Natural killer cell (primary cell): ENCODE measurements around the gene MDGA2. TPM values are rescaled to one million over a fixed set of nuclear protein-coding genes. Genes with fewer than 3 reads are reported as not detected.

Source experiments
- ATAC-seq, 3 donors: fragments of 150-1000 bp in 2 of 3; fragments of 200-7000 bp in 1 of 3; cut with Tn5 transposase; 1 replicate in 1 of 3; 2 replicates in 2 of 3; pipeline ENCODE4 v1.10.0; 2021; ENCODE audit warnings: mild to moderate bottlenecking in 2 of 3, moderate library complexity in 2 of 3
- DNase-seq, 2 donors: peaks; one replicate each; pipeline versions ENCODE4 v3.0.0 to v3.0.0-alpha.2; 2013 to 2021; ENCODE audit warnings: mixed read lengths in 1 of 2
- H3K27ac ChIP-seq: one replicate; pipeline ENCODE4 v1.5.1; 2013; ENCODE audit warnings: mild to moderate bottlenecking, low read length
- H3K27me3 ChIP-seq: one replicate; pipeline ENCODE4 v1.6.1; 2013; ENCODE audit warnings: low read length; ENCODE audit not compliant: control insufficient read depth, insufficient read depth
- H3K36me3 ChIP-seq: one replicate; pipeline ENCODE4 v1.6.1; 2013; ENCODE audit warnings: low read length; ENCODE audit not compliant: control insufficient read depth, insufficient read depth
- H3K4me1 ChIP-seq: one replicate; pipeline ENCODE4 v1.6.1; 2013; ENCODE audit warnings: low read length; ENCODE audit not compliant: control insufficient read depth, insufficient read depth
- H3K4me3 ChIP-seq: one replicate; pipeline ENCODE4 v1.5.1; 2013; ENCODE audit warnings: low read length
- H3K9me3 ChIP-seq: one replicate; pipeline ENCODE4 v1.6.1; 2013; ENCODE audit warnings: low read length; ENCODE audit not compliant: control insufficient read depth, insufficient read depth
- H3K27ac Mint-ChIP-seq, 2 donors: one replicate each; pipeline ENCODE4 v1.8.0; 2022; ENCODE audit warnings: mild to moderate bottlenecking in 2 of 2, mixed read lengths in 2 of 2, moderate library complexity in 1 of 2
- H3K27me3 Mint-ChIP-seq, 2 donors: one replicate each; pipeline ENCODE4 v1.8.0; 2022; ENCODE audit warnings: low read depth in 2 of 2, mixed read lengths in 2 of 2
- H3K36me3 Mint-ChIP-seq: one replicate; pipeline ENCODE4 v1.8.0; 2022; ENCODE audit warnings: mixed read lengths
- H3K4me1 Mint-ChIP-seq, 2 donors: one replicate each; pipeline ENCODE4 v1.8.0; 2022; ENCODE audit warnings: mixed read lengths in 2 of 2
- H3K4me3 Mint-ChIP-seq: one replicate; pipeline ENCODE4 v1.8.0; 2022; ENCODE audit warnings: mild to moderate bottlenecking, moderate library complexity, mixed read lengths
- H3K9me3 Mint-ChIP-seq, 2 donors: one replicate each; pipeline ENCODE4 v1.8.0; 2022; ENCODE audit warnings: mixed read lengths in 2 of 2
- whole genome bisulfite sequencing: methylation state at CpG from one replicate; pipeline ENCODE4 v1.1.7; 2013; ENCODE audit warnings: missing lambda C conversion rate; ENCODE audit not compliant: insufficient coverage; 5-methylcytosine and 5-hydroxymethylcytosine counted together
- intact Hi-C: fragments of 100-400 bp; cut with micrococcal nuclease; formaldehyde crosslinking; loops from one replicate; pipeline ENCODE4 v1.14.2; 2022
- total RNA-seq, 4 donors: library from RNA; stranded (reverse); fragments of 120-200 nt in 1 of 4; gene quantifications; one replicate each; pipeline versions ENCODE4 v1.2.3 to v1.2.4, GENCODE V29; 2013 to 2022
- TF ChIP-seq, protein P1 (sequence below): fragments of 200-600 bp; IDR thresholded peaks from one replicate; pipeline ENCODE4 v1.8.0; 2022; ENCODE audit warnings: antibody characterized with exemption

Gene MDGA2
- total RNA-seq, 3 donors from 2014 or later (not counting 1 experiment from before 2014, with no cell fraction given): not detected

DNA sequence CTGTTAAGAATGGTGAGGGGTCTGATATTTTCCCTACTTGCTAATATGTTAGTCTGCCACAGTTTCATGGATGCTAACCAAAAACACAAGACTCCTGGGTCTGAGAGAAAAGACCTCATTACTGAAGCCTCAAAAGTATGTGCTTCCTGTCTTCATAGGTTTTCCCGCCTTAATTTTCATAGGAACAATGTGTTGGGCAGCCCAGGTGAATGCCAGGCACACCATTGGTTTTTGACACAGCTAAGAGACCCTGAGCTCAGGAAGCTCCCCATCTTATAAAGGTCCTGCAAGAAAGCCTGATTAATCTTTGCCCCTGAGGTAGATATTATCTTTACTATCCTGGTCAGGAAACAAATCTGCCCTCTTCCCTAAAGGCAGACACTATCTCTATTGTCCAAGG, 464.1 kb downstream of the MDGA2 start:
- ATAC-seq (no peak), DNase-seq (no peak)
- Histone ChIP-seq H3K4me1 (no peaks in the 10 kb centered on the region), H3K27ac (no peak overlapping the region), H3K27me3 (no peaks in the 10 kb centered on the region), H3K4me3 (no peak overlapping the region), H3K9me3 (peaks cover 4% of the 10 kb centered on the region), H3K36me3 (no peaks in the 10 kb centered on the region)
- no peak overlapping the region for H3K27ac Mint-ChIP-seq
- no peaks in the 10 kb centered on the region for H3K4me1 Mint-ChIP-seq
- TF ChIP-seq, protein P1, sequence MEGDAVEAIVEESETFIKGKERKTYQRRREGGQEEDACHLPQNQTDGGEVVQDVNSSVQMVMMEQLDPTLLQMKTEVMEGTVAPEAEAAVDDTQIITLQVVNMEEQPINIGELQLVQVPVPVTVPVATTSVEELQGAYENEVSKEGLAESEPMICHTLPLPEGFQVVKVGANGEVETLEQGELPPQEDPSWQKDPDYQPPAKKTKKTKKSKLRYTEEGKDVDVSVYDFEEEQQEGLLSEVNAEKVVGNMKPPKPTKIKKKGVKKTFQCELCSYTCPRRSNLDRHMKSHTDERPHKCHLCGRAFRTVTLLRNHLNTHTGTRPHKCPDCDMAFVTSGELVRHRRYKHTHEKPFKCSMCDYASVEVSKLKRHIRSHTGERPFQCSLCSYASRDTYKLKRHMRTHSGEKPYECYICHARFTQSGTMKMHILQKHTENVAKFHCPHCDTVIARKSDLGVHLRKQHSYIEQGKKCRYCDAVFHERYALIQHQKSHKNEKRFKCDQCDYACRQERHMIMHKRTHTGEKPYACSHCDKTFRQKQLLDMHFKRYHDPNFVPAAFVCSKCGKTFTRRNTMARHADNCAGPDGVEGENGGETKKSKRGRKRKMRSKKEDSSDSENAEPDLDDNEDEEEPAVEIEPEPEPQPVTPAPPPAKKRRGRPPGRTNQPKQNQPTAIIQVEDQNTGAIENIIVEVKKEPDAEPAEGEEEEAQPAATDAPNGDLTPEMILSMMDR: no peak
- H3K36me3 Mint-ChIP-seq: peaks cover 10% of the 10 kb centered on the region
- no peaks in the 10 kb centered on the region for H3K27me3 Mint-ChIP-seq
- intact Hi-C loops: no loop called here
- H3K4me3 Mint-ChIP-seq: no peak overlapping the region
- 81% methylated on average over 1 of the region's 1 CpG for WGBS
- peaks cover 14 to 21% of the 10 kb centered on the region in 2 donors for H3K9me3 Mint-ChIP-seq

DNA sequence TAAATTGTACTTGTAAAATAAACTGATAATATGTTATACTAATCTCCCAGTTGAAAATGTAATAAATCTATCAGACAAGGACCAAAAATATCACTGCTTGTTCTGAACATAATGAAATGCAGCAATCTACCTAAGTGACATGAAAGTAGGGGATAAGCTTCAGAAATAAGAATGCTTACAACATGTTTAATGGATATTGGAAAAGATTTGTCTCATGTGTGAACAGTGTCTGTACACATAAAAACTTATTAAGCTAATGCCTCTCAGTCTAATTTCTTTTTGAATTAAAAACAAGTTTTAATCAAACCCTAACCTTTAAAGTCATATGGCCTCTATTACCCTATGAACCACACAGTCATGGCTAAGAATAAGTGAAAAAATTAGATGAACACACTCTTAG, 465.3 kb downstream of the MDGA2 start:
- intact Hi-C loops: no loop called here
- H3K27me3 Mint-ChIP-seq: no peaks in the 10 kb centered on the region
- peaks cover 5% of the 10 kb centered on the region for H3K9me3 ChIP-seq
- no peak for ATAC-seq
- TF ChIP-seq, protein P1: no peak
- no peak overlapping the region for H3K27ac Mint-ChIP-seq
- no peaks in the 10 kb centered on the region for H3K4me1 ChIP-seq
- no peak for DNase-seq
- no peak overlapping the region for H3K4me3 ChIP-seq
- peaks cover 10% of the 10 kb centered on the region for H3K36me3 Mint-ChIP-seq
- H3K4me3 Mint-ChIP-seq: no peak overlapping the region
- H3K4me1 Mint-ChIP-seq: no peaks in the 10 kb centered on the region
- H3K27me3 ChIP-seq: no peaks in the 10 kb centered on the region
- no peak overlapping the region for H3K27ac ChIP-seq
- H3K9me3 Mint-ChIP-seq: peaks cover 12 to 21% of the 10 kb centered on the region in 2 donors
- H3K36me3 ChIP-seq: no peaks in the 10 kb centered on the region

DNA sequence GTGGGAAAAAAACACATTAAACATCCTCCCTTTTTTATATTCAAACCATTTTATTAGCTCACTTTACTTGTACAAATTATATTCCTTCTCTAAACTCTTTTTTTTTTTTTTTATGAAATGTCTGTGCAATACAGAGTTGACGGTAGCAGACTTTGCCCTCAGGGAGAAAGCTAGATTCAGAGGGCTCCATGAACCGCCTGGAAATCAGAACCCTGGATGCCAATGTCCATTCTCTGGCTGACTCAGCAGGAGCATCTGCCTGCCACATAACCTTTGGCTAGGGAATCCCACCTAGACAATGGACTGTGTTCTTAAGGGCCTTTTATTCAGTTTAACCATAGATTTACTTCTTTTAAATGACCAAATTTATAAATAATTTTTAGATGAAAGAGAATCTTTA, 467.0 kb downstream of the MDGA2 start:
- peaks cover 14 to 20% of the 10 kb centered on the region in 2 donors for H3K9me3 Mint-ChIP-seq
- Histone ChIP-seq H3K4me3 (no peak overlapping the region), H3K27ac (no peak overlapping the region), H3K36me3 (no peaks in the 10 kb centered on the region), H3K27me3 (no peaks in the 10 kb centered on the region), H3K4me1 (no peaks in the 10 kb centered on the region), H3K9me3 (peaks cover 5% of the 10 kb centered on the region)
- TF ChIP-seq, protein P1: no peak
- H3K4me3 Mint-ChIP-seq: no peak overlapping the region
- 93% methylated on average over 2 of the region's 2 CpGs for WGBS
- H3K36me3 Mint-ChIP-seq: peaks cover 7% of the 10 kb centered on the region
- intact Hi-C loops: no loop called here
- ATAC-seq (no peak), DNase-seq (no peak)
- H3K4me1 Mint-ChIP-seq: no peaks in the 10 kb centered on the region
- no peaks in the 10 kb centered on the region for H3K27me3 Mint-ChIP-seq
- H3K27ac Mint-ChIP-seq: no peak overlapping the region

DNA sequence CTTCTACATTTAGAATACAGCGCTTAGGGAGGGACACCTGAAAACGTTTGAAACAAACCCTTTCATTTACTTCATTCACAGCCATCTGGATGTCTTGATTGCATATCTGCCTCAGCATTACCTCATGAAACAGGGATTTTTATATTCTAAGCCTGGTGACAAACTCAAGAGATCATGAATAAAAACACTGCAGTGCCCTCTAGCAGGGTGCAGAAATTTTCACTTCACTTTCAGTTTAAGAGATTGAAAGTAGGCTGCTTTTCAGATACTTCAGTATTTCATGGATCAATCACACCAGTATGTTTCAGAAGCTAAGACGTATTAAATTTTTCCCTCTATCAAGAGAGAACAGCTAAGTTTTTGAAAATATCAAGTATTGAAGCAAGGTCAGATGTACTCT, 467.8 kb downstream of the MDGA2 start:
- Mint-ChIP-seq H3K4me1 (no peaks in the 10 kb centered on the region), H3K9me3 (peaks cover 19 to 22% of the 10 kb centered on the region in 2 donors), H3K27ac (no peak overlapping the region), H3K4me3 (no peak overlapping the region), H3K36me3 (no peaks in the 10 kb centered on the region), H3K27me3 (no peaks in the 10 kb centered on the region)
- DNase-seq (no peak), ATAC-seq (no peak)
- H3K9me3 ChIP-seq: peaks cover 5% of the 10 kb centered on the region
- no peak overlapping the region for H3K4me3 ChIP-seq
- H3K36me3 ChIP-seq: no peaks in the 10 kb centered on the region
- no peaks in the 10 kb centered on the region for H3K4me1 ChIP-seq
- H3K27ac ChIP-seq: no peak overlapping the region
- TF ChIP-seq, protein P1: no peak
- 50% methylated on average over 2 of the region's 3 CpGs for WGBS
- intact Hi-C loops: no loop called here
- no peaks in the 10 kb centered on the region for H3K27me3 ChIP-seq
